ENCODE data around the gene ITSN2.

ITSN2 gene

DNA sequence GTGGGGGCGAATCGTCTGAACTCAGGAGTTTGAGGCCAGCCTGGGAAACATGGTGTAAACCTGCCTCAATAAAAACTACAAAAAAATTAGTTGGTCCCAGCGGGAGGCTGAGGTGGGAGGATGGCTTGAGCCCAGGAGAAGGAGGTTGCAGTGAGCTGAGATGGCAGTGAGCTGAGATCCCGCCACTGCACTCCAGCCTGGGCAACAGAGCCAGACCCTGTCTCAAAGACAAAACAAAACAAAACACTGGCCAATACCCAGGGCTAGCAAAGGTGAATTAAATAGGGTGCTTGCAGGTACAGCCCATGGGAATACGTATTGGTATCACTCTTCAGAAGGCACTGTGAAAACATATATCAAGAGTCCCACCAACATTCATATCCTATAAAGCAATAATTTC lies 7.0 kb downstream of the ITSN2 start:
- H3K4me3 ChIP-seq (ENCODE audit: low read depth, low read length) = no peak overlapping the region
- DNase-seq (ENCODE audit: low read depth) = no peak
- TF ChIP-seq, protein P1, sequence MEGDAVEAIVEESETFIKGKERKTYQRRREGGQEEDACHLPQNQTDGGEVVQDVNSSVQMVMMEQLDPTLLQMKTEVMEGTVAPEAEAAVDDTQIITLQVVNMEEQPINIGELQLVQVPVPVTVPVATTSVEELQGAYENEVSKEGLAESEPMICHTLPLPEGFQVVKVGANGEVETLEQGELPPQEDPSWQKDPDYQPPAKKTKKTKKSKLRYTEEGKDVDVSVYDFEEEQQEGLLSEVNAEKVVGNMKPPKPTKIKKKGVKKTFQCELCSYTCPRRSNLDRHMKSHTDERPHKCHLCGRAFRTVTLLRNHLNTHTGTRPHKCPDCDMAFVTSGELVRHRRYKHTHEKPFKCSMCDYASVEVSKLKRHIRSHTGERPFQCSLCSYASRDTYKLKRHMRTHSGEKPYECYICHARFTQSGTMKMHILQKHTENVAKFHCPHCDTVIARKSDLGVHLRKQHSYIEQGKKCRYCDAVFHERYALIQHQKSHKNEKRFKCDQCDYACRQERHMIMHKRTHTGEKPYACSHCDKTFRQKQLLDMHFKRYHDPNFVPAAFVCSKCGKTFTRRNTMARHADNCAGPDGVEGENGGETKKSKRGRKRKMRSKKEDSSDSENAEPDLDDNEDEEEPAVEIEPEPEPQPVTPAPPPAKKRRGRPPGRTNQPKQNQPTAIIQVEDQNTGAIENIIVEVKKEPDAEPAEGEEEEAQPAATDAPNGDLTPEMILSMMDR (IDR thresholded peaks at IDR 0.05; ENCODE audit: control insufficient read depth, extremely low read depth, insufficient read depth) = no peak

DNA sequence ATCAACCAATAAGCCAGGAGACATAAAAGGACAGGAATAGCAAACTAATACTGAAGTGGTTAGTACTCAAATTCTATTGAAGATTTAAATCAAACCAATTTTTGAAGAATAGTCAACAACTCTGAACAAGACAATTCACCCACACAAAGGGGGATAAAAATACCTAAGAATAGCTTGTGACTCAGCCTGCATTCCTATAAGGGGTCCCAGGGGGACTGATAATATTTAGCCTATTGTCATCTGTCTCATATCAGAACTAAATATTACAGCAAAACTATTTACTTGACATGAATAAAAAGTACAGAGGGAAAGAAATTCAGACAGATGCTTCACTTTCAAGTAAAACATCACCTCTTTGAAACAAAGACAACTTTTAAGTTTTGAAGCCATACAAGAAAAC lies 7.7 kb downstream of the ITSN2 start:
- no peak for DNase-seq (ENCODE audit: low read depth)
- H3K4me3 ChIP-seq (ENCODE audit: low read depth, low read length) = no peak overlapping the region
- TF ChIP-seq, protein P1 (IDR thresholded peaks at IDR 0.05; ENCODE audit: control insufficient read depth, extremely low read depth, insufficient read depth) = no peak

DNA sequence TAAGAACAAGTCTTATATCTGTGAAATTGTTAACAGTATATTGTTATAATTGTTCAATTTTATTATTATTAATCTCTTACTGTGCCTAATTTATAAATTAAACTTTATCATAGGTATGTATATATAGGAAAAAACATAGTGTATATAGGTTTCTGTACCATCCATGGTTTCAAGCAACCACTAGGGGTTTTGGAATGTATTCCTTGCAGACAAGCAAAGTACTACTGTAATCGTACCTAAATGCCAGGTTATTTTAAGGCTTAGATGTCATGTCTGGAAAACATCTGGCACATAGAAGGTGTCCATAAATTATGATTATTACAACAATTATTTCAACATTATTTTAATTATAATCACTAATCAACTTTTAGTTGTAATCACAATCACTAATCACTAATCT lies 8.4 kb downstream of the ITSN2 start:
- no peak overlapping the region for H3K4me3 ChIP-seq (ENCODE audit: low read depth, low read length)
- DNase-seq (ENCODE audit: low read depth) = no peak
- TF ChIP-seq, protein P1 (IDR thresholded peaks at IDR 0.05; ENCODE audit: control insufficient read depth, extremely low read depth, insufficient read depth) = no peak

DNA sequence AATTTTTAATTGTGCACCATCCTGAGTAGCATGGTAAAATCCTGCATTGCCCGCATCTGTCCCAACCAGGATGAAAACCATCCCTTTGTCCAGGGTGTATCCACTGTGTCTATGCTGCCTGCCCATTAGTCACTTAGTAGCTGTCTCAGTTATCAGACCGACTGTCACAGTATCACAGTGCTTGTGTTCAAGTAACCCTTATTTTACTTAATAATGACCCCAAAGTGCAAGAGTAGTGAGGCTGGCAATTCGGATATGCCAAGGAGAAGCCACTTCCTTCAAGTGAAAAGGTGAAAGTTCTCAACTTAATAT lies 8.8 kb downstream of the ITSN2 start:
- no peak for DNase-seq (ENCODE audit: low read depth)
- TF ChIP-seq, protein P1 (IDR thresholded peaks at IDR 0.05; ENCODE audit: control insufficient read depth, extremely low read depth, insufficient read depth) = no peak
- no peak overlapping the region for H3K4me3 ChIP-seq (ENCODE audit: low read depth, low read length)

DNA sequence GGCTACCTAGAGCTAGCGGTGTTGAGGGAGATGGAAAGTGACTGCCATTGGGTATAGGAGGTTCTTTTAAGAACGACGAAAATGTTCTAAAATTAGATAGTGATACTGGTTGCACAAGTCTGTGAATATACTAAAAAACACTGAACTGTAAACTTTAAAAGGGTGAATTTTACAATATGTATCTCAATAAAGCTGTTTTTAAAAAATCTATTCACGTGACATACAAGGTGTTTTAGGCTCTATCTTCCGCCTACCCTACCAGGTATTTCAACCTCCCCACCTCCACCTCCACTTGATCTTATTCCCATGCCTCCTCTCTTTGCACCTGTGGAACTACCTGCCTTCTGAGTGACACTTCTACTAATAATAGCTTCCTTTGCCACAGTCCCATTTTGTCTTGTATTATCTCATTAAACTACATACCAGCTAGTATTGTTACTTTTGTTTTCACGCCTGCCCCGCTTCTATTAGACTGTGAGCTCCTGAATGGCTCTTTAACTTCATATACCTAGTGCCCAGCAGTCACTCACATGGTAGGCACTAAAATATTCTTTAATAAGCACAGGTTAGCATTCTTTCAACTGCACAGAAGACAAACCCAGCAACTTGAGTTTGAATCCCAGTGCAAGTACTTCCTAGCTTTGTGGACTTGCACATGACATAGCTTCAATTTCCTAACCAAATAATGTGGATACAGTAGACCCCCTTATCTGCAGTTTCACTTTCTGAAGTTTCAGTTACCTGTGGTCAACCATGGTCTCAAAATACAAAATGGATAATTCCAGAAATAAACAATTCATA lies 9.3 kb downstream of the ITSN2 start:
- no peak overlapping the region for H3K4me3 ChIP-seq (ENCODE audit: low read depth, low read length)
- TF ChIP-seq, protein P1 (IDR thresholded peaks at IDR 0.05; ENCODE audit: control insufficient read depth, extremely low read depth, insufficient read depth) = no peak
- no peak for DNase-seq (ENCODE audit: low read depth)

DNA sequence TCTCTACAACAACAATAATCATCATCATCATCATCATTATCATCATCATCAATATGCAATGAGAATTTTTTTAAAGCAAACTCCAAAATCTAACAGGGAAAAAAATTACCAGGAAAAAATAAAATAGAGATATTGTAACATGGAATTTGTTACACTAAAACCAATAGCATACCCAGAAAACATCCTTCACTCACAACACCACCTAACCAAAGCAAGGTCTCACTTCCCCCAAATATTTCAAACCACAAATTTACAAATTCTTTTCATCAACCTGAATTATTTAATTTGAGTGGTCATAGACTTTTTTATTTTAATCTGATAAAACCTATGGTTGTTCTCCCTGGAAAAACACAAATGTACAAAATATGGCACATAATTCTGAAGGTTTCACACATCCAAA lies 11.2 kb downstream of the ITSN2 start:
- DNase-seq (ENCODE audit: low read depth) = no peak
- TF ChIP-seq, protein P1 (IDR thresholded peaks at IDR 0.05; ENCODE audit: control insufficient read depth, extremely low read depth, insufficient read depth) = no peak
- no peak overlapping the region for H3K4me3 ChIP-seq (ENCODE audit: low read depth, low read length)

DNA sequence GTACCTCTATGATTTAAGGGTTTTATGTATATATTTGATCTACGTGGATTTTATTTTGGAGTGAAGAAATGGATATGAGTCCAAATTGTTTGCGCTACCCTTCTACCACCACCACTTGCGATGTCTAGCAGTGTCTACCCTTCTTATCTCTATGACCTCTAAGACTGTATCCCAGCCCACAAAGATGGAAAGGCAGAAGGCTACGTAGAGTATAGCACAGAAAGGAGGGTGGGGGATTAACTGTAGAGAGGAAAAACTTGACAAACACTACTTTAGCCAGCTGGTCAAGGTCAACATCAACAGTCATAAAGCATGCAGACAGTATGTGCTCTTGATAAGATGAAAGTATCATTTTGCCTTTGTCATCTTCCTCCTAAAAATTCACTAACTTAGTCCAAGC lies 14.4 kb downstream of the ITSN2 start:
- TF ChIP-seq, protein P1 (IDR thresholded peaks at IDR 0.05; ENCODE audit: control insufficient read depth, extremely low read depth, insufficient read depth) = no peak
- H3K4me3 ChIP-seq (ENCODE audit: low read depth, low read length) = no peak overlapping the region
- no peak for DNase-seq (ENCODE audit: low read depth)

Data from LNCaP clone FGC (cell line).